Measurements from ENCODE around the gene OVCH1. TPM values are rescaled to one million over a fixed set of nuclear protein-coding genes. Genes with fewer than 3 reads are reported as not detected.
"Not testable (repeated sequence)": the region's sequence is repeated elsewhere in the genome, so short reads cannot be mapped to it uniquely, and the experiment has no call there.

The OVCH1 gene
- polyA plus RNA-seq, 3 donors = 0.25 to 0.67 (median 0.49) TPM

GRCh38 chr12:29508949-29509348, 11.5 kb upstream of the OVCH1 start:
- no peak for DNase-seq (ENCODE audit: extremely low read depth in 1 of 11, low read depth in 9 of 11, low spot score in 4 of 11)

GRCh38 chr12:29505122-29505521, 7.6 kb upstream of the OVCH1 start:
- no peak for DNase-seq (ENCODE audit: extremely low read depth in 1 of 11, low read depth in 9 of 11, low spot score in 4 of 11)

GRCh38 chr12:29503283-29503682, 5.8 kb upstream of the OVCH1 start:
- no peak for DNase-seq (ENCODE audit: extremely low read depth in 1 of 11, low read depth in 9 of 11, low spot score in 4 of 11)

- DNase-seq (ENCODE audit: extremely low read depth in 1 of 11, low read depth in 9 of 11, low spot score in 4 of 11) = no peak
Observed at GRCh38 chr12:29499235-29499634, 1.7 kb upstream of the OVCH1 start.

GRCh38 chr12:29492891-29493290, 4.6 kb downstream of the OVCH1 start:
- DNase-seq (ENCODE audit: extremely low read depth in 1 of 11, low read depth in 9 of 11, low spot score in 4 of 11) = no peak

GRCh38 chr12:29486972-29487371, 10.5 kb downstream of the OVCH1 start:
- DNase-seq (ENCODE audit: extremely low read depth in 1 of 11, low read depth in 9 of 11, low spot score in 4 of 11) = no peak

- no peak for DNase-seq (ENCODE audit: extremely low read depth in 1 of 11, low read depth in 9 of 11, low spot score in 4 of 11)
Observed at GRCh38 chr12:29463198-29463597, 34.3 kb downstream of the OVCH1 start.

- DNase-seq (ENCODE audit: extremely low read depth in 1 of 11, low read depth in 9 of 11, low spot score in 4 of 11) = no peak
Observed at GRCh38 chr12:29460082-29460481, 37.4 kb downstream of the OVCH1 start.

- no peak for DNase-seq (ENCODE audit: extremely low read depth in 1 of 11, low read depth in 9 of 11, low spot score in 4 of 11)
Observed at GRCh38 chr12:29455087-29455486, 42.4 kb downstream of the OVCH1 start.

GRCh38 chr12:29451888-29452287, 45.6 kb downstream of the OVCH1 start:
- DNase-seq (ENCODE audit: extremely low read depth in 1 of 11, low read depth in 9 of 11, low spot score in 4 of 11) = no peak

GRCh38 chr12:29448157-29448556, 49.3 kb downstream of the OVCH1 start:
- no peak for DNase-seq (ENCODE audit: extremely low read depth in 1 of 11, low read depth in 9 of 11, low spot score in 4 of 11)

GRCh38 chr12:29447285-29447975, 50.1 kb downstream of the OVCH1 start:
- DNase-seq (ENCODE audit: extremely low read depth in 1 of 11, low read depth in 9 of 11, low spot score in 4 of 11) = no peak

GRCh38 chr12:29439506-29439905, 58.0 kb downstream of the OVCH1 start:
- no peak for DNase-seq (ENCODE audit: extremely low read depth in 1 of 11, low read depth in 9 of 11, low spot score in 4 of 11)

GRCh38 chr12:29438752-29439408, 58.6 kb downstream of the OVCH1 start:
- no peak for DNase-seq (ENCODE audit: extremely low read depth in 1 of 11, low read depth in 9 of 11, low spot score in 4 of 11)

GRCh38 chr12:29437575-29437974, 59.9 kb downstream of the OVCH1 start:
- no peak for DNase-seq (ENCODE audit: extremely low read depth in 1 of 11, low read depth in 9 of 11, low spot score in 4 of 11)

- not testable (repeated sequence) for DNase-seq (ENCODE audit: extremely low read depth in 1 of 11, low read depth in 9 of 11, low spot score in 4 of 11)
Observed at GRCh38 chr12:29436815-29437214, 60.7 kb downstream of the OVCH1 start.

GRCh38 chr12:29431513-29431912, 66.0 kb downstream of the OVCH1 start:
- no peak for DNase-seq (ENCODE audit: extremely low read depth in 1 of 11, low read depth in 9 of 11, low spot score in 4 of 11)

GRCh38 chr12:29430716-29431044, 66.8 kb downstream of the OVCH1 start:
- no peak for DNase-seq (ENCODE audit: extremely low read depth in 1 of 11, low read depth in 9 of 11, low spot score in 4 of 11)

- DNase-seq (ENCODE audit: extremely low read depth in 1 of 11, low read depth in 9 of 11, low spot score in 4 of 11) = no peak
Observed at GRCh38 chr12:29429999-29430715, 67.3 kb downstream of the OVCH1 start.

GRCh38 chr12:29428633-29429032, 68.9 kb downstream of the OVCH1 start:
- no peak for DNase-seq (ENCODE audit: extremely low read depth in 1 of 11, low read depth in 9 of 11, low spot score in 4 of 11)

Measured in renal cortex interstitium (tissue), 11 donors.